Fibroblast of the aortic adventitia (primary cell): ENCODE results near the gene IFRD2. TPM values are rescaled to one million over a fixed set of nuclear protein-coding genes. Genes with fewer than 3 reads are reported as not detected.

Experiments
- DNase-seq: peaks from one replicate; pipeline ENCODE4 v3.0.0-alpha.2; 2010; ENCODE audit warnings: low read depth
- H3K4me3 ChIP-seq: 2 replicates; pipeline ENCODE4 v1.5.1; 2011; ENCODE audit warnings: low read depth, mild to moderate bottlenecking, control low read depth, low read length, moderate library complexity
- CTCF ChIP-seq: IDR thresholded peaks from 2 replicates; pipeline ENCODE4 v1.5.1; 2011; ENCODE audit warnings: mild to moderate bottlenecking, low read length, control low read depth, inconsistent platforms; ENCODE audit not compliant: insufficient read depth
- total RNA-seq: library from RNA; depleted of rRNA; stranded (reverse); fragments of >200 nt; gene quantifications from 2 replicates; pipeline ENCODE4 v1.2.3, GENCODE V29; 2012; ENCODE audit warnings: low replicate concordance

IFRD2 gene
- total RNA-seq, 1 donor: 72.7 TPM

GRCh38 chr3:50260027-50260941 is 31.9 kb downstream of the IFRD2 start:
- peak; percentile 74 for TF ChIP-seq CTCF
- DNase-seq: peak; percentile 85
- H3K4me3 ChIP-seq: peak overlapping the region; percentile 64

GRCh38 chr3:50259432-50260026 is 32.7 kb downstream of the IFRD2 start:
- H3K4me3 ChIP-seq: peak overlapping the region; percentile 22
- TF ChIP-seq CTCF: no peak
- DNase-seq: no peak

- no peak for TF ChIP-seq CTCF
- DNase-seq: no peak
- no peak overlapping the region for H3K4me3 ChIP-seq
Observed at GRCh38 chr3:50258979-50259378, 33.2 kb downstream of the IFRD2 start.

- TF ChIP-seq CTCF: no peak
- H3K4me3 ChIP-seq: no peak overlapping the region
- no peak for DNase-seq
Observed at GRCh38 chr3:50258029-50258680, 34.1 kb downstream of the IFRD2 start.

GRCh38 chr3:50256978-50257890 is 35.0 kb downstream of the IFRD2 start:
- peak; percentile 57 for TF ChIP-seq CTCF
- DNase-seq: peak; percentile 34
- H3K4me3 ChIP-seq: no peak overlapping the region

- no peak overlapping the region for H3K4me3 ChIP-seq
- DNase-seq: no peak
- no peak for TF ChIP-seq CTCF
Observed at GRCh38 chr3:50255251-50255615, 37.0 kb downstream of the IFRD2 start.
